NCI-H128 (cell line): Measurements from ENCODE around the gene TCF25.
A peak's percentile ranks its signal among the peaks of the same experiment; 100 is the strongest.
"Not testable (repeated sequence)": the region's sequence is repeated elsewhere in the genome, so short reads cannot be mapped to it uniquely, and the experiment has no call there.

Experiments used
- DNase-seq: peaks from one replicate; lab custom pipeline; 2025; ENCODE audit not compliant: unreplicated experiment; lab: John Stamatoyannopoulos, UW

TCF25 gene

DNA sequence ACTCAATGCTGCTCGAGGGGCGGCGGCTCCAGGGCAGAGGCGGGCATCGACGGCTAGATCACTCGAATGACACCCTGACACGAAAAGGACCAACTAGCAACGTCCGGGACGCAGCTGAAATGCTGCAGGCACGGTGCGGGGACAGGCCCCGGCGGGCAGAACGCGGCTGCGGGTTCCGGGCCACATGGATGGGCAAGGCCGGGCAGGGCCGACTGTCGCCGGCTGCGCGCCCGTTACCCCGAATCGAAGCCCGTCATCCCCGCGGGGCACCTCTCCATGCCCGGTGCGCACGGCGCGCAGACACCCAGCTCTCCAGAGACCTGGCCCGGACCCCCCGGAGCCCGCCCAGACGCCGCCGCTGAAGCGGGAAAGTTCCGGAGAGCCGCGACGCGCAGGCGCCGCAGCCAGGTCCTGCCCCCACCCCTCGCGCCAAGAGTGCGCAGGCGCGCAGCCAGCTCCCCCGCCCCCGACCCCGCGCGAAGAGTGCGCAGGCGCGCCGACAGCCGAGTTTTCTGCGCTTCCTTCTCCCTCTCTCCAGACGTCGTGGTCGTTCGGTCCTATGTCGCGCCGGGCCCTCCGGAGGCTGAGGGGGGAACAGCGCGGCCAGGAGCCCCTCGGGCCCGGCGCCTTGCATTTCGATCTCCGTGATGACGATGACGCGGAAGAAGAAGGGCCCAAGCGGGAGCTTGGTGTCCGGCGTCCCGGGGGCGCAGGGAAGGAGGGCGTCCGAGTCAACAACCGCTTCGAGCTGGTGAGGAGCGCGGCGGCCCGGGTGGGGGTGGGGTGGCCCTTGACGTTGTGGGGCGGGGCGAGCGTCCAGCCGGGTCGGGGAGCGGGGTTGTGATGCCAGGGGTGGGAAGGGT, at the start of gene TCF25:
TCF25 (plus strand) TSS at position 484 of the 863 bp plus-strand sequence; CDS start at position 560, 76 bp downstream.
- DNase-seq = peak; percentile 34

DNA sequence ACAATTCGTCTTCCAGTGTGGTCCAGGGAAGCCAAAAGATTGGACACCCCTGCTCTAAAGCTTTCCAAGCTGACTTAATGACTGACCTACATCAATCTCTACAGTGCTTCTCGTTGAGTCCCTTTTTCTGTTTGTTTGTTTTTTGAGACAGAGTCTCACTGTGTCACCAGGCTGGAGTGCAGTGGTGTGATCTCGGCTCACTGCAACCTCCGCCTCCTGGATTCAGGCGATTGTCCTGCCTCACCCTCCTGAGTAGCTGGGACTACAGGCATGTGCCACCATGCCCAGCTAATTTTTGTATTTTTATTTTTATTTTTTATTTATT, 49.6 kb upstream of the TCF25 start:
- not testable (repeated sequence) for DNase-seq

DNA sequence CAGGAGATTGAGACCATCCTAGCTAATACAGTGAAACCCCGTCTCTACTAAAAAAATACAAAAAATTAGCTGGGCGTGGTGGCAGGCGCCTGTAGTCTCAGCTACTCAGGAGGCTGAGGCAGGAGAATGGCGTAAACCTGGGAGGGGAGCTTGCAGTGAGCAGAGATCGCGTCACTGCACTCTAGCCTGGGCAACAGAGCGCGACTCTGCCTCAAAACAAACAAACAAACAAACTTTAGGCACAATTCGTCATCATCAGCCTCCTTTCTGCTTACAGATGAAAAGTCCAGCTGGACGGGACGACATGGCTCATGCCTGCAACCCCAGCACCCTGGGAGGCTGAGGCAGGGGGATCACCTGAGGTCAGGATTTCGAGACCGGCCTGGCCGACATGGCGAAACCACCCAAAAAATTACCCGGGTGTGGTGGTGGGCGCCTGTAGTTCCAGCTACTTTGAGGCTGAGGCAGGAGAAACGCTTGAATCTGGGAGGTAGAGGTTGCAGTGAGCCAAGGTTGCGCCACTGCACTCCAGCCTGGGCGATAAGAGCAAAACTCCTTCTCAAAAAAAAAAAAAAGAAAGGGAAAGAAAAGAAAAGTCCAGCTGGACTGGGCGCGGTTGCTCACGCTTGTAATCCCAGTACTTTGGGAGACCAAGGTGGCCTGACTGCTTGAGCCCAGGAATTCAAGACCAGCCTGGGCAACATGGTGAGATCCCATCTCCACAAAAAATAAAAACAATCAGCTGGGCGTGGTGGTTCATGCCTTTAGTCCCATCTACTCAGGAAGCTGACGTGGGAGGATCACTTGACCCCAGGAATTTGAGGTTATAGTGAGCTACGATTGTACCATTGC, 46.6 kb upstream of the TCF25 start:
- no peak for DNase-seq

GRCh38 chr16:89827383-89828198, 45.8 kb upstream of the TCF25 start:
- no peak for DNase-seq

DNA sequence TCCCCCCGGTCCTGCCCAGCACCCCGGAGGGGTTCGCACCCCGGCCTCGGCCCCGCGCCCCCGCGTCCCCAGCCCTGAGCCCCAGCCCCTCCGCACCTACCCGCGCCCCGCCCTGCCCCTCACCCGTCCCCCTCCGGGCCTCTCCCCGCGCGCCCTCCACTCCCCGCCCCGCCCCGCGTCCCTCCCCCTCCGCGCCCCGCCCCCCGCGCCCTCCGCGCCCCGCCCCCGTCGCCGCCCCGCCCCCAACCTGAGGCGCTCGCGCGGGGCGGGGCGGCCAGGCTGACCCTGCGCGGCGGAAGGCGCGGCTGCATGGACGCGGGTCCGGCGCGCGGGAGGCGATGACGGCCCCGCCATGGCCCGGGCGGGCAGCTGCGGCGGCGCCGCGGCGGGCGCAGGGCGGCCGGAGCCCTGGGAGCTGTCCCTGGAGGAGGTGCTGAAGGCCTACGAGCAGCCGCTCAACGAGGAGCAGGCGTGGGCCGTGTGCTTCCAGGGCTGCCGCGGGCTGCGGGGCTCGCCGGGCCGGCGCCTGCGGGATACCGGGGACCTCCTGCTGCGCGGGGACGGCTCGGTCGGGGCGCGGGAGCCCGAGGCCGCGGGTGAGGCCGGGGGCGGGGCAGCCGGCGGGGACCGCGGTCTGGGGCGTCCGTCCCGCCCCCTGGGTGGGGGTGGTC, 45.1 kb upstream of the TCF25 start, which contains the start of gene SPIRE2:
SPIRE2 (plus strand) TSS at position 277 of the 671 bp plus-strand sequence; CDS start at position 353, 76 bp downstream.
- no peak for DNase-seq

DNA sequence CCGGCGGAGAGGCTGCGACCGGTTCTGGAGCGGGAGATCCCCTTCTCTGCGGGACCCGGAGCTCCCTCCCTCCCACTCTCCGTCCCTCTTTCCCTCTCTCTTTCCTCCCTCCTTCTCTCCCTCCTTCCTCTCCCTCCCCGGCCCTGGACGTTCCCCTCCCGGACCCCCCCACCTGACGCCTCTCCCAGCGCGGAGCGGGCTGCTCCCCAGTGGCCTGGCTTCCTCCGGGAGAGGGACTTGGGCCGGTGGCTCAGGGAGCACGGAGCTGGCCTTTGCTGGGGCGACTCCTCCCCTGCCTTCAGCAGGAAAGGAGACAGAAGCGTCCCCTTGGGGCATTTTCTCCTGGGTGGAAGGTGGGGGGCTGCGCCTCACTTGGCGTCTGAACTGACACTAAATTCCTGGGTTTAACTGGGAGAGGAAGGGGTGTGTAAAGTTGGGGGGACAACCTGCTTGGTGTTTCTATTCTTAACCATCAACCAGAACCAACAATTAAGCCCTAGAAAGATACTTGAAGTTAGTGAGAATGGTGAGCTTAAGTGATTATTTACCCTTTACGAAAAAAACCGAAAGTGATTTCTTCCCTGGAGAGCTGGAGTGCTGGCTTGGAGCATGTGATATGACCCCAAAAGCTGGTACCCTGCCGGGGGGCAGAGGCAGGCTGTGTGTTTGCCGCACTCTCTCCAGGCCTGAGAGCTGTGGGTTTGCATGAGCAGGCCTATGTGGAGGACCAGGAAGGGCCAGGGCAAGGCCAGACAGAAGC, 44.3 kb upstream of the TCF25 start:
- no peak for DNase-seq

DNA sequence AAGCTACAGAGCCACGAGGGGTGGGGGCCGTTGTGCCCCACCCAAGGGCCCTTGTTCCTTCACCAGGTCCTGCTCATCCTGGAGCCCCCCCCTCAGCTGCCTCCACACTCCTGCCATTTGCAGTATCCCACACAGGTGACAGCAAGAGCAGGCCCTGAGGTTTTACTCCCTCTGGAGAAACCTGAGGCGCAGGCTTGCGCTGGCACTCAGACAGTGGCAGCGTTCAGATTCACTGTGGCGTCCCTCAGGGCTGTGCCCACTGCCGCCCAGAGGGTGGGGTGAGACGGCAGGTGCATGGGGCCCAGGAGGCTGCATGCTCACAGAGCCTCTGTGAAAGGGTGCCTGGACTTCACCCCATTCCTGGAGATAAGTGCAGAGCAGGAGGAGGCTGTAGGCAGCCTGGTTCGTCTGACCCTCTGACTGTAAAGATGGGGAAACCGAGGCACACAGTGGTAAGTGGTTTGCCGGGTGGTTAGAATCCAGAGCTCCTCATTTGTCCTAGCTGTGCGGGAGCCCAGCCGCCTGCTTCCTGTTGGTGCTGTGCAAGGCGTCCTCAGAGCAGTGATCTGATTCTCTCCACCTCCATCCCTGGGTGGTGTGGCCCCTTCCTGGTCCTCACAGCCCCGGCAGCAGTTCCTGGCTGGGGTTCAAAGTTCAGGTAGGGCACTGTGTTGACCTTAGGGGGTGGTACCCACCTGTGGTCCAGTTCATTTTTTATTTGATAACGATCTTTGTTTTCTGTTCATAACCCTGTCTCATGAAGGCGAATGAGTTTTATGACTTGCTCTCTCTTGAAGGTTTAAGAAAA, 43.6 kb upstream of the TCF25 start:
- no peak for DNase-seq

- no peak for DNase-seq
Measured at GRCh38 chr16:89831810-89832328, 41.5 kb upstream of the TCF25 start.

- DNase-seq = not testable (repeated sequence)
Measured at GRCh38 chr16:89833664-89834363, 39.6 kb upstream of the TCF25 start.

- not testable (repeated sequence) for DNase-seq
Measured at GRCh38 chr16:89834813-89835363, 38.5 kb upstream of the TCF25 start.

- DNase-seq = not testable (repeated sequence)
Measured at GRCh38 chr16:89836484-89836883, 36.9 kb upstream of the TCF25 start.

DNA sequence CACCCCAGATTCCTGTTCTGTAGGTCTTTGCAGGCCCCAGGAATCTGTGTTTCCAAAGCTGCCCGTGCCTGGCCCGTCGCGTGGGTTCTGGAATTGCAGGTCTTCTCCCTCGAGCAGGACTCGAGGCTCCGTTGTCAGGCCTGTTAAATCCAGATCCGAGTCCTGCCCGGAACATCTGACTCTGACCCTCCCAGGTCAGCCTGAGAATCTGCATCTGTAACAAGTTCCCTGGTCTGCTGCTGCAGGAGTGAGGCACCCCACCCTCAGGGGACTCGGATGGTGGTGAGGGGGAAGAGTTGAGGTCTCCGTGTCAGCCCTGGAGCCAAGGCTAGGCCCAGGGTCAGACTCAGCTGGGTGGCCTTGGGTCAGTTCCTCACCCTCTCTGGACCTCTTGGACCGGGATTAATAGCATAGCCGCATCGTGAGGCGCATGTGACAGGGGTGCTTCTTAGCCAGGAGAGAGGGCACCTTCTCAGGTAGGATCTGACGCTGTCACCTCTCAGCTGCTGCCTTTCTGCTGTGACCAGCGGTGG, 36.3 kb upstream of the TCF25 start:
- DNase-seq = no peak

DNA sequence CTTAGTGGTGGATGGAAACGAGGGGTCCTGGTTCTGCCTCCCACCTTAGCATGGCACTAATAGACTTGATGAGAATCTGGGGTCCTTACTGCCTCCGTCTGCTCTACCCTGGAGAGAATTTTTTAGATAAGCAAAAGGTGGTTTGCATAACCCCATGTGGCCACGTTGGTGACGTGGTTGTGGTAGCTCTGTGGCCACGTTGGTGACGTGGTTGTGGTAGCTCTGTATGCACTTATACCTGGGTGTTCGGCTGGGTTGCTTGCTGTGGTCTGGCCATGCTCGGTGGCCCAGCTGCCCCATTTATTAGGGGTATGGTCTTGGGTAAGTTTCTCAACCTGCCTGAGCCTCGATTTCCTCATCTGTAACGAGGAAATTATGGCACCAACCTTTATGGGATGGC, 32.1 kb upstream of the TCF25 start:
- DNase-seq = no peak

- DNase-seq = no peak
Measured at GRCh38 chr16:89842471-89843408, 30.7 kb upstream of the TCF25 start.

DNA sequence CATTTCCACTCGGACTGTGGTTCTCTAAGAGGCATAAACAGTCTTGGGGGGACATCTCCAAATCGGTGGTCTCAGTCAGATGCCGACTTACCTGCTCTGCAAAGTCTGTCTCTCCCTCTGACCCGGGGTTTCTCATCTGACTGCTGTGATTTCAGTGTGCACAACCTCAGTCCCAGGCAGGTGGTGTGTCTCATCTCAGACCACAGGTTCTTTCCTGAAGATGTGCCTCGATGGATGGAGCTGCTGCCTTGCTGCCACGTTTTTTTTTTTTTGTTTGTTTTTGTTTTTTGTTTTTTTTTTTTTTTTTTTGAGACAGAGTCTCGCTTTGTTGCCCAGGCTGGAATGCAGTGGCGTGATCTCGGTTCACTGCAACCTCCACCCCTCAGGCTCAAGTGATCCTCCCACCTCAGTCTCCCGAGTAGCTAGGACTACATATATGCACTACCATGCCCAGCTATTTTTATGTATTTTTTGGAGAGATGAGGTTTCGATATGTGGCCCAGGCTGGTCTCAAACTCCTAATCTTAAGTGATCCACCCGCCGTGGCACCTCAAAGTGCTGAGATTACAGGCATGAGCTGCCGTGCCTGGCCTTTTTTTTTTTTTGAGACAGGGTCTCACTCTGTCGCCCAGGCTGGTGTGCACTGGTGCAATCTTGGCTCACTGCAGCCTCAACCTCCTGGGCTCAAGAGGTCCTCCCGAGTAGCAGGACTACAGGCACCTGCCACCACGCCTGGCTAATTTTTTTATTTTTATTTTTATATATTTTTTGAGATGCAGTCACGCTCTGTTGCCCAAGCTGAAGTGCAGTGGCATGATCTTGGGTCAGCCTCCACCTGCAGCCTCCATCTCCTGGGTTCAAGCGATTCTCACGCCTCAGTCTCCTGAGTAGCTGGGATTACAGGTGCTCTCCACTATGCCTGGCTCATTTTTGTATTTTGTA, 29.7 kb upstream of the TCF25 start:
- DNase-seq = no peak
